Colon (tissue), 2 donors: ENCODE measurements around the gene NEU1.
"Not testable (repeated sequence)": the region's sequence is repeated elsewhere in the genome, so short reads cannot be mapped to it uniquely, and the experiment has no call there.

Experiments
- FAIRE-seq: peaks from 2 replicates; lab custom pipeline; 2012; peaks lifted over from hg19 to GRCh38; lab: Jason Lieb, UNC
- donor health status: control.
- donor health status: control.

NEU1 gene

DNA sequence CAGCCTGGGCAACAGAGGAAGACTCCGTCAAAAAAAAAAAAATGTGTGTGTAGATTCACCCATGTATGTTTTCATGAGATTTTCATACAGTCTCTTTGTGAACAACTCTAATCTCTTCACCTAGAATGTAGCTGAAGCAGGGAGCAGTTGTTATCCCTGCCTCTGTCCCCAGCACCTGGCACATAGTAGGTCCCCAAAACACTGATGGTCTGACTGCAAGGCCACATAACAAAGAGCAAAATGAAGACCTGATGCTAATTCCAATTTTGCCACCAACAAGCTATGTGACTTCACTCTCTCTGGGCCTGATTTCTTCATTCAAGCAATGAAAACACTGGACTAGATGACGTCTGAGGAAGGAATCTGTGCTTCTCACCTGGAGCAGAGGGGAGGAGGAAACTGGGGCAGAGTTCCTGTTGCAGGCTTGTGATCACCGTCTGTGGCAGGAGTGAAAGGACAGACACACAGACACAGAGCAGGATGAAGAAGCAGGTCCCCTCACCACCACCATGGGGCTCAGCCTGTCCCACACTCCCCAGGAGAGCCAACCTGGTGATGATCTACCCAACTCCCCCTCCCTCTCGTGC lies 11.6 kb upstream of the NEU1 start:
- no peak for FAIRE-seq

DNA sequence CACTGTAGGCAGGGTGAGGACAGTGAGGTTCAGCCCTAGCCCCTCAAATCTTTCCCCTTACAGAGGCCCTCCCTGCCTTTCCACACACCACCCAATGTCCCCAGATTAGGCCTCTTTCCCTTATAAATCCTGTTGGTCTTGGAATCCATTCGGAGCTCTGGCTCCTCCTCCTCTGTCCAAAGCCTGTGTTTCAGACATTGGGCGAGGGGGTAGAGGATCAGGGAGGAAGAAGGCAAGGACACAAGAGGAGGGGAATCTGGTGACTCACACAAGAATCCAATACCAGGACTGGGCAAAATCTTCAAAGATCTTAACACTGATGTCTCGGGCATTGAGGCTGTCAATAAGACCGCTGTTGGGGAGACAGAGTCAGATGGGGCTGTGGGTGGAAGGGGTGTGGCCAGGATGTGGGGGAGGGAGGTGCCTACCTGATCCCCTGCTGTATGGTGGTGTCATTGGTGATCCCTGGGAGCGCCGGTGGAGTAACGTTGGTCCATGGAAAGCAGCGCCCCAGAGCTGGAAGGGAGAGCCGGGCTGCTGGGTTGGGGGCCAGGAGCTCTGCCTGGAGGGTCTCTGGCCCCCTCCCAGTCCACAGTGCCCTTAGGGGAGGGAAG lies 8.5 kb upstream of the NEU1 start:
- FAIRE-seq: no peak

DNA sequence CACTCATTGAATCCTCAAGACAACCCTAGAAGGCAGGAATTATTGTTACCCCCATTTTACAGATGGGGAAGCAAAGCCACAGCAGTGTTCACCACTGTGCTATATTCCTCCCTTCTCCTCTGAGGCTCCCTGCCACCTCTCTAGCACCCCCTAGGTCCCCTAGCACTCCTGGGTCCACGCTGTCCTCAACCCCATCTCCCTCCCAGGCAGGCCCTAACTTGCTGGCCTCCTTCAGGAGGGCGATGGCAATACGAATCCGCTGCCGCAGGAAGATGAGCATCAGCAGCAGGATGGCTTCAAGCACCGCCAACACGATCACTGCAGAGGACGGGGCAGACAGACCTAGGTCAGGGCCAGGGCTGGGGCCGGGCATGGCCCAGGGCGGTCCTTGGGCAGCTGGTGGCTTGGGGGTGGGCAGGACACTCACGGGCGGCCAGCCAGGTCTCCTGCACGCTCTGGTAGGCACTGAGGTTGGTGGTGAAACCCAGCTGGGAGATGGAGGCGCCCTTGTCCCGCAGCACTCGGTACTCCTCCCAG lies 7.8 kb upstream of the NEU1 start:
- FAIRE-seq: no peak

DNA sequence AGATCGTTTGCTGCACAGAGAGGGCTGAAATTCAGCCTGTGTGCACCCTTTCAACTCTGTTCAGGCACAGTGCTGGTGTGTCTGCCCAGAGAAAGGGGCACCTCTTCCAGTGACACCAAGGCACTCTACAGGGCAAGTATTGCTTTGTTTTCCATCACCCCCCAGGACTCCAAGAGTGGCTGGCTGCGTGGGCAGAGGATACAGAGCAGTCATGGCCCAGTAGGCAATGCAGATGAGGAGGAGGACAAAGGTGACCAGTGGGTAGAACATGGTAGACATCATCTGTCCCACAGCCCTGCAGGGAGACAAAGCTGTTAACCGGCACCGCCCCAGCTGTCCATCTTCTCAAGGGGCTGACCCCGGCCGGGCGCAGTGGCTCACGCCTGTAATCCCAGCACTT lies 6.7 kb upstream of the NEU1 start:
- no peak for FAIRE-seq

DNA sequence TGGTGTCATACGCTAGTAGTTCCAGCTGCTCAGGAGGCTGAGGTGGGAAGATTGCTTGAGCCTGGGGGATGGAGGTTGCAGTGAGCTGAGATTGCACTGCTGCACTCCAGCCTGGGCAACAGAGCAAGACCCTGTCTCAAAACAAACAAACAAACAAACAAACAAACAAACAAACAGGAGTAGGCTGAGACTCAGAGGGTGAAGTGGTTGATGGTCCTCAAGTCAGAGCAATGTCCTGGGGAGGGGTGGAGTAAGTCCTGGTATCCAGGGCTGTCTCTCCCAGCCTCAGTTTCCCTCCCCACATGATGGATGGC lies 6.0 kb upstream of the NEU1 start:
- FAIRE-seq: not testable (repeated sequence)

DNA sequence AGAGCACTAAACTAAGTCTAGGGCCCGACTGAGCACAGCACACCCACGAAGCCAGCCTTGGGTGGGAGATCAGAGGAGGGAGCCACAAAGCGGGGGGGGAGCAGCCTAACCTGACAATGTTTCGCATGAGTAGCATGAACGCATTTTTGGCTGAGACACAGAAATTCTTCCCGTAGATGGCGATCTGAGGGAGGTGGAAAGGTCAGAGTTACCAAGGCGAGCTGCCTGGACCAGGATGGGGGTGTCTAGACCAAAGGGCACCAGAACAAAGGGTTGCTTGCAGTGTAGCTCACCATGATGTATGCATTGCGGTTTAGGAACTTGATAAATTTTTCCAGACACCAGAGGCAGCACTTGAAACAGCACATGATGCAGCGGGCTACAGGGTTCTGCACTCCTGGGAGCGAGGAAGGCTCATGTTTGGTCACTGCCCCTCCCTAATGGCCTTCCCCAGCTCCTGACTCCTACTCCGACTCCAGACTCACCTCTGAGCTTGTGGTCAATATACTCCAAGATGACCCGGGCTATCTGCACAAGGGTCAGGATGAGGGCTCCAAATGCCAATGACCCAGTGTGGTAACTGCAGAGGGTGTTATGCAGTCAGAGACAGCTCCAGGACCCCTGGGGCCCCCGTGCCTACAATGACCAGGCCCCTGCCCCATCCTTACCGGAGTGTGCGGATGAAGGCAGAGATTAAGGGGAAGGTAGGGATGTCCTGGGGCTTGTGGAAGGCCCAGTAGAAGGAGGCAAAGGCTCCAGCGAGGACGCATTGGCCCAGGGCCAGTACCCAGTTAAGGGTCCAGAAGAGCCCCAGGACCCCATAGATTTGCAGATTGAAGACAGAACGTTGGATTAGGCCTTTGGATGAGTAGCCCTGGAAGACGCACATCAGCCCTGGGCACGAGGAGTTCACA lies 2.8 kb upstream of the NEU1 start:
- no peak for FAIRE-seq

DNA sequence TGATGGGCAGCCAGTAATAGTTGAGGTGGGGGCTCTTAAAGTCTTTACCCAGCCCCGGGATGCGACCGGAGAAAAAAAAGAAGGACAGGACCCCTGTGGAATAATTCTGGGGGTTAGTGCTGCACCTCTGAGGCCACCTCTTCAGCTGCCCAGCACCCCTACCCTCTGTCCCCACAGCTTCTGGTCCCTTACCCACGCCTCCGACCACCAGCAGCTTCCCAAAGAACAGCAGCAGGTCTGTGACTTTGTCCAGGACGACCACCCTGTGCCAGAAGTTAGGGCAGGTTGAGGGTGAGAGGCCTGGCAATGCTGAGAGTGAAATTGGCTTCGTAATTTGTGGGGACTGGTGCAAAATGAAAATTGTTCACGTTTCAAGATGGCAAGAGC lies 2.2 kb upstream of the NEU1 start:
- FAIRE-seq: no peak

DNA sequence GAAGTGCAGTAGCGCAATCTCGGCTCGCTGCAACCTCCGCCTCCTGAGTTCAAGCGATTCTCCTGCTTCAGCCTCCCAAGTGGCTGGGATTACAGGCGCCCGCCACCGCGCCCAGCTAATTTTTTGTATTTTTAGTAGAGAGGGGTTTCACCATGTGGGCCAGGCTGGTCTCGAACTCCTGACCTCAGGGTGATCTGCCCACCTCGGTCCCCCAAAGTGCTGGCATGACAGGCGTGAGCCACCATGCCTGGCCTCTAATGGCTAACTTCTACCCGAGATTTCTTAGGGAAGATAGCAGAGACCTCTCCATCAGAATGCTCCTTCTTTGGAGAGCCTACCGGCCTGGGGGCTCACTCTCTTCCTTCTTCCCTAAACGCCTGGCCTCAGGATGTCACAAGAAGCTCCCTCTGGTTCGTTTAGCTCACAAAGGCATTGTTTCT lies 1.5 kb upstream of the NEU1 start:
- FAIRE-seq: not testable (repeated sequence)

DNA sequence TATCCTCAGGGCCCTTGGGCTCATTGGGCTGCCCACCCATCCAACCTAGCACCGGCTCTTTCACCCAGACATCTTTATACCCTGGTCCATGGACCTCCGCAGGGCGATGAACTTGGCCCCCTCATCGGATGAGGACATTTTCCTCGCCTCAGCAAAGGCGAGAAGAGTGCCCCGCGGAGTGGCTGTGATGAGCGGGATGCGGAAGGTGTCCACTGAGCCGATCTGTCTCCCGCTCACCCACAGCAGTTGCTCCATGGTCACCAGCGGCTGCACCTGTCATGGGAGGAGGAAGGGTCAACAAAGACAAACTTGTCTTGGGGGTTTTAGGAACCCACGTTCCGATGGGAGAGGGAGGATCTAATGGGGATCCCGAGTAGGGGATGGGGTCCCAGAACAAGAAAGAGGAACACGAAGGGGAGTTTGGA lies 690 bp downstream of the NEU1 start:
- FAIRE-seq: no peak

DNA sequence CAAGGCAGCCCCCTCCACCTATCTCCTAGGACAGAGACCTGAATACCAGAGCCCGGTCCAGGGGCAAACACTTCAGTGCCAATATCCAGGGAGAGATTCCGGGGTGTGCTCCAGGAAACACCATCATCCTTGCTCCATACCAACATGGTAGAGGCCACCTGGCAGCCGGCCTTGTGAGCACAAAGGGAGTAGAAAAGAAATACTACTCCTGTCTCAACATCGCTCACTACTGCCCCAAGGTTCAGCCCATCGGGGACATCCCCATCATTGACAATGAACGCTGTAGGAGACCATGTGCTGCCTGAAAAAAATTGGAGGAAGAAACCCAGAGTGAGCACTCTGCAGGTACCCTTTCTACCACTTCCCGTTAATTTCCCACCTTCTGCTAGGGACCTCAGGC lies 1.5 kb downstream of the NEU1 start:
- no peak for FAIRE-seq

DNA sequence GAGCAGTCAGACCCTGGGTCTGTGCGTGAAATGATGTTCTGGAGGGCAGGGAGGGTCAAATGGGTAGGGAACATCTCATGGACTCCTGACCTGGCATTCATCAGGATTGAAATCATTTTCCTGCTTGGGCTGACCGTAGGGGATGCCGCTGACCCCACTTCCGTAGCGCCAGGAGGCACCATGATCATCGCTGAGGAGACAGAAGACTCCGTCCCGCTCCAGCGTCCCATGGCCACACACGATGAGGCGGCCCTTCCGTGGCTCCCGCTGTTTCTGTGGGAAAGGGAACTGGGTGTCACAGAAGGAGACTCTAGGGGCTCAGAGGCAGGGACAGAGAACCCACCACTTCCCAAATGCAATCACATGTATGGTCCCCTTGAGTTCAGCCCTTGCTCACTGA lies 2.3 kb downstream of the NEU1 start:
- FAIRE-seq: no peak

DNA sequence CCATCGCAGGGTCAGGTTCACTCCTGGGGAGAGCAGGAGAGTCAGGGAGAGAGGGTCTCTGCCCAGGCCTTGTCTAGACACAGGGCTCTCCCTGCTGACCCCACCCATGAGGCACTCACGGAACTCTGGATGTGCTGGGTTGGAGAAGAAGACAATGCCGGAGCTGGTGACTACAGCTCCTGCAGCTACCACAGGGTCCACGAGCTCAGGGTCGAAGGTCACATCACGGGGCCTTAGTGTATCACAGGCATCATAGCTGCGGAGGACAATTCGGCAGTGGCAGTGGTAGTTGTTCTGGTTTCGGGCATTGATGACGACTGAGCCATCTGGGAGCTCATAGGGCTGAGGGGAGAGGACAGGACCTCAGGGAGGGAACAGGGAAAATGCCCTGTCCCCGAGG lies 2.7 kb downstream of the NEU1 start:
- no peak for FAIRE-seq

DNA sequence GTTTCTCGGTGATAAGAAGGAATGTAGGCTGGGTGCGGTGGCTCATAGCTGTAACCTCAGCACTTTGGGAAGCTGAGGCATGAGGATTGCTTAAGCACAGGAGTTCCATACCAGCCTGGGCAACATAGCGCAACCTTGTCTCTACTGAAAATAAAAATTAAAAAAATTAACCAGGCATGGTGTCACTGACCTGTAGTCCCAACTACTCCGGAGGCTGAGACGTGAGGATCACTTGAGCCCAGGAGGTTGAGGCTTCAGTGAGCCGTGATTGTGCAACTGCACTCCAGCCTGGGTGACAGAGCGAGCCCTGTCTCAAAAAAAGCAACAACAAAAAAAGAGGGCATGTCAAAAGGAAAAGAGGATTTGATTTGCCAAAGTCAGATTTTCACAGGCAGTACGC lies 3.9 kb downstream of the NEU1 start:
- FAIRE-seq: no peak

DNA sequence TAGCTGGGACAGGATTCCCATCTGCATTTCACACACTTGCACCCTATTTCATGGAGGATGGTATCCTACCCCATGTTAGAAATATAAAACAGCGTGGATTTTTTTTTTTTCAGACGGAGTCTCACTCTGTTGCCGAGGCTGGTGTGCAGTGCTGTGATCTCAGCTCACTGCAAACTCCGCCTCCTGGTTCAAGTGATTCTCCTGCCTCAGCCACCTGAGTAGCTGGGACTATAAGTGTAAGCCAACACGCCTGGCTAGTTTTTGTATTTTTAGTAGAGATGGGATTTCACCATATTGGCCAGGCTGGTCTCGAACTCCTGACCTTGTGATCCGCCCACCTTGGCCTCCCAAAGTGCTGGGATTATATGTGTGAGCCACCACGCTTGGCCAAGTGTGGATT lies 4.8 kb downstream of the NEU1 start:
- not testable (repeated sequence) for FAIRE-seq

DNA sequence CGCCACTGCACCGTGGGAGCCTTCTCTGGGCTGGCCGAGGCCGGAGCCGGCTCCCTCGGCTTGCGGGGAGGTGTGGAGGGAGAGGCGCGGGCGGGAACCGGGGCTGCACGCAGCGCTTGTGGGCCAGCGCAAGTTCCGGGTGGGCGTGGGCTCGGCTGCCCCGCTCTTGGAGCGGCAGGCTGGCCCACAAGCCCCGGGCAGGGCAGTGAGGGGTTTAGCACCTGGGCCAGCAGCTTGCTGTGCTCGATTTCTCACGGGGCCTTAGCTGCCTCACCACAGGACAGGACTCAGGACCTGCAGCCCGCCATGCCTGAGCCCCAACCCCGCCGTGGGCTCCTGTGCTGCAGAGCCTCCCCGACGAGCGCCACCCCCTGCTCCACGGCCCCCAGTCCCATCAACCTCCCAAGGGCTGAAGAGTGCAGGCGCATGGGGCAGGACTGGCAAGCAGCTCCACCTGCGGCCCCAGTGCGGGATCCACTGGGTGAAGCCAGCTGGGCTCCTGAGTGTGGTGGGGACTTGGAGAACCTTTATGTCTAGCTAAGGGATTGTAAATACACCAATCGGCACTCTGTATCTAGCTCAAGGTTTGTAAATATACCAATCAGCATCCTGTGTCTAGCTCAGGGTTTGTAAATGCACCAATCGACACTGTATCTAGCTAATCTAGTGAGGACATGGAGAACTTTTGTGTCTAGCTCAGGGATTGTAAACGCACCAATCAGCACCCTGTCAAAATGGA lies 10.5 kb downstream of the NEU1 start:
- FAIRE-seq: not testable (repeated sequence)

DNA sequence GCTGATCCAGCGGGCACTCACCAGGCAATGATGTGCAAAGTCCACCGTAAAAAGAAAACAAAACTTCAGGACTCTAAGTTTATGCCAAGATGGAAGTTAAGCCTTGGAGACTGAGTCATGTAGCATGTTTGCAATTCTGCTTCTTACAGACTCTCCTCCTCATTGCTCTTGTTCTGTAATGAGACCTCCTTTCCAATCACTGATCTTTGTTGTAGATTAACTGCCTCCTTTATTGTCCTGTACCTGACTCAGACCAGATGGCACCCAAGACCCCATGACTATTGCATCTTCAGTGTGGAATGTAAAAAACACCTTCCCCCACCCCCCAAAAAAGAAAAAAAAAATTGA lies 11.2 kb downstream of the NEU1 start:
- FAIRE-seq: no peak

DNA sequence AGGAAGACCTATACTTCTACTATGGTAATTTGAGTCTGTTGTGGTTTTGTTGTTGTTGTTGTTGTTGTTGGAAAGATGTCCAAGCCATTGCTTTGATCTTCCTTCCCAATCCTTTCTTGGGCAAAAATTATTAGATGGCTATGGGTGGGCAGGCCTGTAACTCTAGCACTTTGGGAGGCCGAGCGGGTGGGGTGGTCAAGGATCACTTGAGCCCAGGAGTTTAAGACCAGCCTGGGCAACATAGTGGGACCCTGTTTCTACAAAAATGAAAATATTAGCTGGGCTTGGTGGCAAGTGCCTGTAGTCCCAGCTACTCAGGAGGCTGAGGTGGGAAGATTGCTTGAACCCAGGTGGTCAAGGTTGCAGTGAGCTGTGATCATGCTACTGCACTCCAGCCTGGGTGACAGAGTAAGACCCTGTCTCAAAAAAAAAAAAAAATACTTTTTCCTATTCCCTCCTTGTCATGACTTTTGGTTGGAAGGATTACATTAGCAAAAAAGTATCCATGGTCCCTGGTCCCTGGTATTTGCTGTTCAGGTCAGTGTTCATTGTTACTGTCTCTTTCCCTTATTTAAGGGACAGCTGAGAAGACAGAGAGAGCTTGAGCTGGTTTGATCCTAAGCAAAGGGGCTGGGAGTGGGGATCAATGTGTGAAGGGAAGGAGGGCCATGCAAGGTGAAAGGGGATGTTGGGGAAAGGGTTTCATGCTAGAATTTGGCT lies 11.7 kb downstream of the NEU1 start:
- no peak for FAIRE-seq

DNA sequence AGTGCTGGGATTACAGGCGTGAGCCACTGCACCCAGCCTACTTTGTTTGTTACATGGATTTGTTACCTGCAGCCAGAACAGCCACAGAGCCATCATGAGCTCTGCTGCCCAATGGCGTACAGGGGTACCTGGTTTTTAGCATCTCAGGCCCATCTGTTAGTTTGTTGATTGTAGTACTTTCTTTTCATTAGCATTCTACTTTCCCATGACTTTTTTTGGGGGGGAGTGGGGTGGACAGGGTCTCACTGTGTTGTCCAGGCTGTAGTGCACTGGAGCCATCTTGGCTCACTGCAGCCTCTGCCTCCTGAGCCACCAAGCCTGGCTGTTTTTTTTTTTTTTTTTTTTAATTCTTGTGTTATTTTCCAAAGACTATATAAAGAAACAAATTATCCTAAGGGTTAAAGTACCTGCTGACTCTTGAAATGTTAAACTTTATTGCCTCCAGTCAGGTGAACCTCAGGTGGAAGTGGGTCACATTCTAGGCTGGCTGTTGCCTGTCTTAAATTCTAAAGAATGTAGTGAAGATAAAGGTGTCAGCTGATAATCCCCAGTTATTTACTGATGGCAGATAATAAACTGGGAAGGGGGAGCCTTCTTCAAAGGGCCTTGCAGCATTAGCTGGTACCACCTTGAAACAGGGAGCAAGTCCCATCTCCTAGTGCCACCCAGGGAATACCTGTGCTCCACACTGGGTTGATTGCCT lies 15.2 kb downstream of the NEU1 start:
- FAIRE-seq: no peak

DNA sequence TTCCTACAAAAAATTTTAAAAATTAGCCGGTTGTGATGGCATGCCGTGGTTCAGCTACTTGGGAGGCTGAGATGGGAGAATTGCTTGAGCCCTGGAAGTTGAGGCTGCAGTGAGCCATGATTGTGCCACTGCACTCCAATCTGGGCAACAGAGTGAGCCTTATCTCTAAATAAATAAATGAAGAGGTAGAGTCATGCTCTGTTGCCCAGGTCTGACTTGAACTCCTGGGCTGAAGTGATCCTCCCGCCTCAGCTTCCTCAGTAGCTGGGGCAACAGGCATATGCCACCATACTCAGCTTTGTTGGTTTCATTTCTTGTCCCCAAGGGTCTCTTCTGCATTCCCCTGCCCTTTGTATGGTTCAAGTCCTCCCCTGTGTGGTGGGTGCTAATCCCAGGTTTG lies 18.1 kb downstream of the NEU1 start:
- FAIRE-seq: no peak

DNA sequence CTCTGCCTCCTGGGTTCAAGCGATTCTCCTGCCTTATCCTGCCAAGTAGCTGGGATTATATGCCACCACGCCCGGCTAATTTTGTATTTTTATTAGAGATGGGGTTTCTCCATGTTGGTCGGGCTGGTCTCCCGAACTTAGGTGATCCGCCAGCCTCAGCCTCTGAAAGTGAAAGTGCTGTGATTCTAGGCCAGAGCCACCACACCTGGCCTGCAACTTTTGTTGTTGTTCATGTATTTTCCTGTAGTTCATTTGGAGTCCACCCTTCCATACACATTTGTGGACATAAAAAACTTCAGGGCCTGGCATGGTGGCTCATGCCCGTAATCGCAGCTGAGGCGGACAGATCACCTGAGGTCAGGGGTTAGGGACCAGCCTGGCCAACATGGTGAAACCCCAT lies 20.6 kb downstream of the NEU1 start:
- FAIRE-seq: no peak

DNA sequence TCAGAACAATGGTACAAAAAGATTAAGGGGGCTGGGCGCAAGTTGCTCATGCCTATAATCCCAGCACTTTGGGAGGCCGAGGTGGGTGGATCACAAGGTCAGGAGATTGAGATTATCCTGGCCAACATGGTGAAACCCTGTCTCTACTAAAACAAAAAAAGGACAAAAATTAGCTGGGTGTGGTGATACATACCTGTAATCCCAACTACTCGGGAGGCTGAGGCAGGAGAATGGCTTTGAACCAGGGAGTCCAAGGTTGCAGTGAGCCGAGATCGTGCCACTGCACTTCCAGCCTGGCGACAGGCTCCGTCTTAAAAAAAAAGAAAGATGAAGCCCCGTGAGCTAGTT lies 22.9 kb downstream of the NEU1 start:
- FAIRE-seq: not testable (repeated sequence)
